HG03558 (cell line): ENCODE data around the gene LCE2A.
"Not testable (repeated sequence)": the region's sequence is repeated elsewhere in the genome, so short reads cannot be mapped to it uniquely, and the experiment has no call there.

Source experiments
- ATAC-seq: cut with Tn5 transposase; IDR thresholded peaks from one replicate; pipeline ENCODE4 v1.9.1; 2021; ENCODE audit warnings: moderate number of reproducible peaks; ENCODE audit not compliant: unreplicated experiment; ENCODE audit errors: extremely low read depth

Gene LCE2A

DNA sequence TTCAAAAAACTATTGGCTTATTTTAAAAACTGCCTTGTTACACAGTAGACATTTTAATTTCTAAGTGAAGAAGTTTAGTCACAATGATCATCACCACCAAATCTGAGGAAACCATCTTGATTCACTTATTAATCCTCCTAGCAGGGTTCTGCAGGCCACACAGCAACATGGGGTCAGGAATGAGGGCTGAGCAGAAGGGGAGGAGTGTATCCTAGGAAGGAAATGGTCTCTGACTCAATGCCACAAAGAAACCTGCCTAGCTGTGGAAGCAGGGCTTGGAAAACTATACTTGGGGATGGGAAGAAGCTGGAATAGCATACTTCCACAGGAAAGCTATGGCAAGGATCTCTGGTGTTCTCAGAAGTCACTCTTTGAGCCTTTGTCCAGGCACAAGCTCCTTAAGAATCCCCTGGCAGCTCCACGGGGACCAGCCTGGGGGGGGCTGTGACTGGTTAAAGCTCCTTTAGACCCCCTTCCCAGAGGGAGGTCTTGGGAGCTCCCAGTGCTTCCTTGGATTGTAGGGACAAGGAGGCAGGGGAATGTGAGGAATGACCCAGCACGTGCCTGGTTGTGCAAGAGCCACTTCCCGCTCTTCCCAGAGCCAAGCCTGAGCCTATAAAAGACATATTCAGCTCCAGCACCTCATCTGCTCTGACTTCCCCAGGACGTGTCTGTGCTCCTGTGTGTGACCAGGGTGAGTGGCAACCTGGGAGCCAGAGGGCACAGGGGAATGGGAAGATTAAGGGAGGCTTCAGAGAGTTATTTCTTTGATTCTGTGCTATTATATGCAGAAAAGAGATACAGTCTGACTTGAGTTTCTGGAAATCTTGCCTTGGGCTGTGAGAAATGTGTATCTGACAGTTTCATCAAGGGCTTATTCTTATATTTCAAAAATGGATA is at the start of gene LCE2A:
Gene LCE2A (plus strand): TSS at position 645 of the 900 bp plus-strand sequence. CDS start 557 bp downstream, outside the sequence.
- no peak for ATAC-seq

DNA sequence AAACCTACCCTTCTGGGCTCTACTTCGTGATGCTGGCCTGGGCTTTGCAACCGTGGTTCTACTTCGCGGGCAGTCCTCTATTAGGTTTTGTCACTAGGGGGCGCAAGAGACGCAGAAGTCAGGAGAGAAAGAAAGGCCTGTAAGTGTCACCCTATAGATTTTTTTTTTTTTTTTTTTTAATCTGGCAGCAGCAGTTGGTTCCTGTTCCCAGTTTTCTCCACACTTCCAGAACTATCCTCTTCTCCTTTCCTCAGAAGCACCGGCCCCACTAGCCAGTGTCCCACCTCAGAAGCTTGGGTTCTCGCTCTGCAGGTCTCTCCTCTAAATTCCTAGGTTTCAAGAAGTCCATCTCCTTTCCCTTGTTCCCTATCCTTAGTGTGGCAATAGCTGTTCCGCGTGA is 44.0 kb upstream of the LCE2A start:
- no peak for ATAC-seq

- no peak for ATAC-seq
Observed at GRCh38 chr1:152656459-152656858, 41.7 kb upstream of the LCE2A start.

DNA sequence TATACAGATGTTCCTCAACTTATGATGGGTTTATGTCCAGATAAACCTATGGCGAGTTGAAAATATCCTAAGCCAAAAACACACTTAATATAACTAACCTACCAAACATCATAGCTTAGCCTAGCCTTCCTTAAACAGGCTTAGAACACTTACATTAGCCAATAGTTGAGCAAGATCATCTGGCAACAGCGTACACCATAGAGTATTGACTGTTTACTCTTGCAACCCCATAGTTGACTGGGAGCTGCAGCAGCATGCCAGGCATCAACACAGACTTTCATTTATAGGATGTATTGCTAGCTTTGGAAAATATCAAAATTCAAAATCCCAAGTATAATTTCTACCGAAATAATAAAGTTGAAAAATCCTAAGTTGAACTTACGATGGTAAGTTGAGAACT is 40.5 kb upstream of the LCE2A start:
- no peak for ATAC-seq

DNA sequence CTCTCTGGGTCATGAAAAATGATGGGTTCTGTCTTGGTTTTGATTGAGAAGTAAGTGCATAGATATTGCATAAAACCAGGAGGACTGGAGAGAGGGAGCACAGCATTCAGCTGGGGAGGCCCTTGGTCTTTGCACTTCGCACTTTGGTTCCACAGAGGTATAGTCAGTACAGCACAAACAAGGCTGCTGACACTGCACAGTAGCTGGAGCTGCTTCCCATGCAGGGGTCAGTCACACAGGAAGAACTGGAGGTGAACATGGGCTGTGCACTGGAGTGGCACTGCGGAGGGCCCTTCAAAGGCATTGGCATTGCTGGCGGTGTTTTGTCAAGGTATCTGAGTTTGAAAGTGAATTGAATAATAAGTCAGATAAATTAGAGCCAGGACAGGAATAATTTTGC is 39.5 kb upstream of the LCE2A start:
- ATAC-seq: no peak

GRCh38 chr1:152663098-152663497 is 35.0 kb upstream of the LCE2A start, which contains the start of gene LCE2D:
TSS of gene LCE2D (plus strand) at chr1:152663380. CDS start at chr1:152664106, 726 bp downstream.
- ATAC-seq: no peak

GRCh38 chr1:152666171-152666570 is 32.0 kb upstream of the LCE2A start:
- not testable (repeated sequence) for ATAC-seq

DNA sequence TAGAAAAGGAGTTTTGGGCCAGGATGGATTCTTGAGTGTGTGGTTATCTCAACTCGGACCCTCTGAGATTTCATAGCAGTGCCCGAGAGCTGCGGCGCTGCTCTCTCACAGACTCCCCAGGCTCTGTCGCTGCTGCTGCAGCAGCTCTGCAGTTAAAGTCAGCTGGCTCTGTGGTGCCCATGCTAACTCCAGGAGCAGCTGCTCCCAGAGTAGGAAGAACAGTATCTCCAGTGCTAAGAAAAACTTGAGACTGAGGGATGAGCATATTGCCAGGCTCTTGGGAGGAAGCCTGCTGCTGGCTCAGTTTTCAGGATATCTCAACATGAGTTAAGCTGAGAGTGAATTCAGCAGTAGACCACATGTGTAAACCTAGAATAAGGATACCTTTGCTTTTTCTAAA is 30.5 kb upstream of the LCE2A start:
- no peak for ATAC-seq

DNA sequence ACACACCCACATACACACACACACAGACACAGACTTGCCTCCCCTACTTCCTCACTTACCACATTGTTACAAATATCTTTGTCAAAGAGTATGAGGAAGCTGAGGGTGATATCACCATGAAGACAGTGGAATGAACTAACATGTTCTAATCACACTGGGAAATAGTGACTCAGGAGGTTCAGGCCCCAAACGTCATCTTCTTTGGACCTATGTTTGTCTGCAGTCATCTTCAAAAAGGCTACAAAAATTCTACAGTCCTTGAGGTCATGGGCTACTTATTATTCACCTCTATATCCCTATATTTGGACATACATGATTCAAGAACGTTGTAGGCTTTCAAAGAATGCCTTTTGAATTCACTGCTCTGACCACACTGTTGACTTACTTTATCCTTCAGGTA is 25.1 kb upstream of the LCE2A start:
- no peak for ATAC-seq

DNA sequence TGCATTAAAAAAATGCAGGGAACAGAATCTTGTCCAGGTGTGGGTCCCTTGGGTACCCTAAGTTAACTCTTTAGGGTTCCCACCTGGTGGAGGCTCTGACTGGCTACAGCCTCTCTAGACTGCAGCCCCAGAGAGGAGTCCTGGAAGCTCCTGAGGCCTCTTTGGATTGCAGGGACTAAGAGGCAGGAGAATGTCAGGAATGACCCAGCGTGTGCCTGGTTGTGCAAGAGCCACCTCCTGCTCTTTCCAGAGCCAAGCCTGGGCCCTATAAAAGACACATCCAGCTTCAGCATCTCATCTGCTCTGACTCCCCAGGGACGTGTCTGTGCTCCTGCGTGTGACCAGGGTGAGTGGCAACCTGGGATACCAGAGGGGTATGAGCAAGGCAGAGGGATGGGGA is 23.2 kb upstream of the LCE2A start, which contains the start of gene LCE2C:
Gene LCE2C (plus strand): TSS at position 297 of the 400 bp plus-strand sequence. CDS start 737 bp downstream, outside the sequence.
- not testable (repeated sequence) for ATAC-seq

- ATAC-seq: no peak
Observed at GRCh38 chr1:152679459-152679858, 18.7 kb upstream of the LCE2A start.

DNA sequence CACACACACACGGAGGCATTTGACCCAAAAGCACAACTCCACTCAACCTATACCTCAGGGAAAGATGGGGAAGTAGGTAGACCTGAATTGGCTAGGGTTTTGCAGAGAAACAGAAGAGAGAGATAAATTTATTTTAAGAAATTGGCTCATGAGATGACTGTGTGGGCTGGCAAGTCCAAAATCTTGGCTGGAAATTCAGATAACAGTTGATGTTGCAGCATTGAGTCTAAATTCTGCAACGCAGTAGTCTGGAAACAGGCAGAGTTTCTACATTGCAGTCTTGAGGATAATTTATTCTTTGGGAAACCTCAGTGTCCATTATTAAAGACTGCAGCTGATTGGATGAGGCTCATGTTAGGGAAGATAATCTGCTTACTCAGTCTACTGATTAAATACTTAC is 16.5 kb upstream of the LCE2A start:
- no peak for ATAC-seq

GRCh38 chr1:152683846-152684245 is 14.3 kb upstream of the LCE2A start:
- ATAC-seq: no peak

DNA sequence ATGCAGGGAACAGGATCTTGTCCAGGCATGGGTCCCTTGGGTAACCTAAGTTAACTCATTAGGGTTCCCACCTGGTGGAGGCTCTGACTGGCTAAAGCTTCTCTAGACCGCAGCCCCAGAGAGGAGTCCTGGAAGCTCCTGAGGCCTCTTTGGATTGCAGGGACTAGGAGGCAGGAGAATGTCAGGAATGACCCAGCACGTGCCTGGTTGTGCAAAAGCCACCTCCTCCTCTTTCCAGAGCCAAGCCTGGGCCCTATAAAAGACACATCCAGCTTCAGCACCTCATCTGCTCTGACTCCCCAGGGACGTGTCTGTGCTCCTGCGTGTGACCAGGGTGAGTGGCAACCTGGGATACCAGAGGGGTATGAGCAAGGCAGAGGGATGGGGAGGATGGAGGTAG is 12.3 kb upstream of the LCE2A start, which contains the start of gene LCE2B:
Gene LCE2B (plus strand): TSS at position 301 of the 400 bp plus-strand sequence. CDS start 721 bp downstream, outside the sequence.
- not testable (repeated sequence) for ATAC-seq

DNA sequence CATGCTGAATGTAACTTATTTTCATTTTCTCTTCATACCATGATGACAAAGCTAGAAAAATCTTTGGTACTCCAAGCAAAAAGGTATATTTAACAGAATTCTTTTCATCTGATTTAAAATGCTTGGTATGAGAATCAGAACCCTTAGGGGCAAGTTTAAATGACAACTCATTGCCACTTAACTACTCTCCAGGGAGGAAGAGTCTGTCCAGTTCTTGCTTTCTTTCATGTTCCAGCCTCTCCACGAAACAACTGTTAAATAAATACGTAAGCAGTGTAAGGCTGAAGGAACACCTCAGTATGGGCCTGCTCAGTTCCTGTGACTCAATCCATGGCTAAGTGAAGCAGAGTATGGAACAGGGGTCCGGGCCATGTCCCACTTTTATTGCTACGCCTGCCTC is 1.6 kb downstream of the LCE2A start:
- no peak for ATAC-seq

- no peak for ATAC-seq
Observed at GRCh38 chr1:152707860-152708259, 9.7 kb downstream of the LCE2A start, which contains the start of gene LCE4A. TSS of gene LCE4A (plus strand) at chr1:152708160. CDS start at chr1:152709076, 916 bp downstream.

DNA sequence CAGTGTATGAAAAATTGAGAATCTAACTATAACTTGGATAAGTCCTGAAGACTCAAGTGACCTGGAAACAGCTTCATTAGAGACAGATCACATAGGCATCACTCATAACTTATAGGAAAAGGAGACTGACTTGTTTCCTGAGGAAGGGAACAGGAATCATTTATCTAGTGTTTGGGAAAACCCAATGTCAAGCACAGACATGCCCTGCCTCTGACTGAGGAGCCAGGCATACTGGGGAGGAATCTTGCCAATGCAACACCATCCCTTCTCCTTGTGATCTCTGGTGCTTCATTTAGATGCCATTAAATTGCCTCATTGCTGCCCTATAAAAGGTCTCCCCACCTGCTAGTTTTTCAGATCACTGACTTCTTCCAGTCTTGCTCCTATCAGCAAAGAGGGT is 20.1 kb downstream of the LCE2A start:
- no peak for ATAC-seq

GRCh38 chr1:152725261-152725660 is 27.1 kb downstream of the LCE2A start:
- ATAC-seq: no peak

- no peak for ATAC-seq
Observed at GRCh38 chr1:152728986-152729385, 30.8 kb downstream of the LCE2A start.

GRCh38 chr1:152735648-152736047 is 37.5 kb downstream of the LCE2A start:
- ATAC-seq: no peak

- no peak for ATAC-seq
Observed at GRCh38 chr1:152737997-152738396, 39.9 kb downstream of the LCE2A start.
